Measurements from ENCODE around the gene RELB.
"Not testable (repeated sequence)": the region's sequence is repeated elsewhere in the genome, so short reads cannot be mapped to it uniquely, and the experiment has no call there.

Gene RELB

GRCh38 chr19:45001087-45001739 lies at the start of gene RELB:
Gene RELB, plus strand, starts transcription at chr19:45001464. Its CDS starts 116 bp downstream, at chr19:45001580.
- no peak for FAIRE-seq

- no peak for FAIRE-seq
Observed at GRCh38 chr19:44954278-44954648, 47.0 kb upstream of the RELB start.

- no peak for FAIRE-seq
Observed at GRCh38 chr19:44954649-44955504, 46.4 kb upstream of the RELB start, which contains the start of gene CLPTM1. Gene CLPTM1, plus strand, starts transcription at chr19:44955380. Its CDS starts 16 bp downstream, at chr19:44955396.

GRCh38 chr19:44955505-44956439 lies 45.5 kb upstream of the RELB start:
- no peak for FAIRE-seq

GRCh38 chr19:44957526-44957925 lies 43.7 kb upstream of the RELB start:
- no peak for FAIRE-seq

GRCh38 chr19:44958090-44958489 lies 43.2 kb upstream of the RELB start:
- FAIRE-seq: no peak

GRCh38 chr19:44959691-44960090 lies 41.6 kb upstream of the RELB start:
- FAIRE-seq: no peak

GRCh38 chr19:44960906-44961728 lies 40.1 kb upstream of the RELB start:
- FAIRE-seq: no peak

GRCh38 chr19:44961821-44962220 lies 39.4 kb upstream of the RELB start:
- FAIRE-seq: no peak

GRCh38 chr19:44968118-44968517 lies 33.1 kb upstream of the RELB start:
- no peak for FAIRE-seq

GRCh38 chr19:44968670-44969069 lies 32.6 kb upstream of the RELB start:
- FAIRE-seq: no peak

GRCh38 chr19:44969437-44969836 lies 31.8 kb upstream of the RELB start:
- FAIRE-seq: no peak

- FAIRE-seq: not testable (repeated sequence)
Observed at GRCh38 chr19:44971451-44971850, 29.8 kb upstream of the RELB start.

GRCh38 chr19:44972802-44973201 lies 28.5 kb upstream of the RELB start:
- FAIRE-seq: no peak

- FAIRE-seq: no peak
Observed at GRCh38 chr19:44973982-44974735, 27.1 kb upstream of the RELB start.

GRCh38 chr19:44974857-44975256 lies 26.4 kb upstream of the RELB start:
- no peak for FAIRE-seq

- no peak for FAIRE-seq
Observed at GRCh38 chr19:44975444-44975843, 25.8 kb upstream of the RELB start.

- FAIRE-seq: no peak
Observed at GRCh38 chr19:44984005-44984404, 17.3 kb upstream of the RELB start.

GRCh38 chr19:44985445-44985844 lies 15.8 kb upstream of the RELB start:
- FAIRE-seq: no peak

GRCh38 chr19:44986389-44986788 lies 14.9 kb upstream of the RELB start:
- no peak for FAIRE-seq

GRCh38 chr19:44987148-44987675 lies 14.1 kb upstream of the RELB start:
- no peak for FAIRE-seq

All from TTC549 (cell line).